Lower leg skin (tissue), 3 donors: Measurements from ENCODE around the gene CCDC197.

Experiments
- CTCF ChIP-seq, 3 donors: fragments of 450-650 bp; IDR thresholded peaks; one replicate each; pipeline ENCODE4 v1.5.1; 2016; ENCODE audit warnings: antibody characterized with exemption in 3 of 3, mild to moderate bottlenecking in 3 of 3, moderate library complexity in 2 of 3
- POLR2A ChIP-seq, 2 donors: fragments of 450-650 bp; IDR thresholded peaks; one replicate each; pipeline ENCODE4 v1.6.1; 2016 to 2017; ENCODE audit warnings: antibody characterized with exemption in 2 of 2, mild to moderate bottlenecking in 1 of 2, moderate library complexity in 1 of 2

GRCh38 chr14:94040247-94040646, 43.1 kb downstream of the CCDC197 start:
- TF ChIP-seq CTCF (IDR thresholded peaks at IDR 0.05): no peak
- TF ChIP-seq POLR2A (IDR thresholded peaks at IDR 0.05): no peak
